Stimulated activated CD8-positive, alpha-beta memory T cell treated with anti-CD3 and anti-CD28 coated beads, Interleukin-15, amount 100 ng/mL, for 24 hours (primary cell): ENCODE measurements around the gene TOMM7.
"Not testable (repeated sequence)": the region's sequence is repeated elsewhere in the genome, so short reads cannot be mapped to it uniquely, and the experiment has no call there.

Source experiments
- DNase-seq: peaks from one replicate; pipeline ENCODE4 v3.0.0-alpha.2; 2020; ENCODE audit warnings: low read depth

TOMM7 gene

DNA sequence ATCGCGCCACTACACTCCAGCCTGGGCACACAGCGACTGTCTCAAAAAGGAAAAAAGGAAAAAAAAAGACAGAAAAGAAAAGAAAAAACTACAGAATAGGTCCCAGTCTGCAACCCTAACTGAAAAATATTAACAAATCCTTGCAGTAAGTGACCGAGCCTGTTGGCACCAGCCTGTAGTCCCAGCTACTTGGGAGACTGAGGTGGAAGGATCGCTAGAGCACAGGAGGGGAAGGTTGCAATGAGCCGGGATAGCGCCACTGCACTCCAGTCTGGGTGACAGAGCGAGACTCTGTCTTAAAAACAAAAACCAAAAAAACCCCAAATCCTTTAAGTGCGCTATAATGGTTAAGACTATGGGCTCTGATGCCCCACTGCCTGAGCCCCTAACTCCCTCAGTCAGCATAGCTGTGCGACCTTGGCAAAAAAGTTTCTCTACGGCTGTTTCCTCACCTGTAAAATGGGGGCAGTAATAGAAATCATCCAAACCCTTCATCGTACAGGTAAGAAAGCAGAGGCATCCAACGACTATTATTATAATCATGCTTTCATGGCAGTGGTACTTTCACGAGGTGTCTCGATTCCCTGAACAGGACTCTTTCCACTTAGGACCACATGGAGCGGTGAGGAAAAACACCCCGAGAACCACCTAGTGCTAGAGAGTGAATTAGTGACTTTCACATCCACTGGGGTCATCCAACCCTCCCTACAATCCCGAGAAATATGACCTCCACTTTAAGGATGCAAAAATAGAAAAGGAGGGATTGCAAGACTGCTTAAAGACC is 755 bp downstream of the TOMM7 start:
- DNase-seq = no peak

DNA sequence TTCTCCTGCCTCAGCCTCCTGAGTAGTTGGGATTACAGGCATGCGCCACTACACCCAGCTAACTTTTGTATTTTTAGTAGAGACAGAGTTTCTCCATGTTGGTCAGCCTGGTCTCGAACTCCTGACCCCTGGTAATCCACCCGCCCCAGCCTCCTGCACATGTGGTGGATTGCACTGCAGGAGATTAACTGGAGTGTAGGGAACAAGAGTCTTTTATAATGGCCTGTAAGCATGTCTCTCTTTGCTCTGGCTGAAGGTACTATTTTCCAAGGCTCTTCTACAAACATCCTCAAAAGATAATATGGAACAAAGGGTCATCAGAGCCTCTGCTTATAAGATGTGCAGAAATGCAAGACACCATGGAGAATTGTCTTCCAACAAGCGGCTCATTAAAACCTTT is 3.2 kb downstream of the TOMM7 start:
- DNase-seq = no peak

DNA sequence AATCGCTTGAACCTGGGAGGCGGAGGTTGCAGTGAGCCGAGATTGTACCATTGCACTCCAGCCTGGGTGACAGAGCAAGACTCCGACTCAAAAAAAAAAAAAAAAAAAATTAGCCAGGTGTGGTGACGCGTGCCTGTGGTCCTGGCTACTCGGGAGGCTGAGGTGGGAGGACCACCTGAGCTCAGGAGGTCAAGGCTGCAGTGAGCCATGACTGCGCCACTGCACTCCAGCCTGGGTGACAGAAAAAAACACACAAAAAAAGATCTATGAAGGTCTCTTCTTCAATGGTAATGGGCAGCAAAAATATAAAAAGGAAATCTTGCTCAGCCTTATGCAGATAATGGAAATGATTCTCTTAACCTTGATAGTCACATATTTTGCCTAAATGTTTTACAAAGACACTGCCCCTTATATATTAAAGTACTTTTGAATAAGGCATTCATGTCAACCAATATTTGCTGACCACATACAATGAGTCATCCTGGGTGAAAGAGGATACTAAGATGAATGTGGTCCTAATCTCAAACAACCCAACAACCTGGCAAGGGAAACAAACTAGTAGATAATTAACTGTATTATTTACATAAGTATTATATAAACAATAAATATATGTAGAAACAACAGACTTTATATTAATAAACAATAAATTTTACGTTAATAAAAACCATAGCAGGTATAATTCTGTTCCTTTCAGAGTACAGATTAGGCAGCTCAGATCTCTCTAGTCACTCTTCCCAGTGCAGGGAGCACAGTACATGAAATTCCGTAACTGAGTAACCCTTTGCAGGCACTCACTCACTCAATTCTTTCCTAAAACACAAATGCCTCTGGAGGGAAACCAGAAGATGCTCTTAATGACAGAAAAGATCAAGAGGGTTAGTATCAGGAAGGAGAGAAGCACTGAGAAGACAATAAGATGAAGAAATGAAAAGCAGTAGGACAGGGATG is 8.1 kb downstream of the TOMM7 start:
- no peak for DNase-seq

DNA sequence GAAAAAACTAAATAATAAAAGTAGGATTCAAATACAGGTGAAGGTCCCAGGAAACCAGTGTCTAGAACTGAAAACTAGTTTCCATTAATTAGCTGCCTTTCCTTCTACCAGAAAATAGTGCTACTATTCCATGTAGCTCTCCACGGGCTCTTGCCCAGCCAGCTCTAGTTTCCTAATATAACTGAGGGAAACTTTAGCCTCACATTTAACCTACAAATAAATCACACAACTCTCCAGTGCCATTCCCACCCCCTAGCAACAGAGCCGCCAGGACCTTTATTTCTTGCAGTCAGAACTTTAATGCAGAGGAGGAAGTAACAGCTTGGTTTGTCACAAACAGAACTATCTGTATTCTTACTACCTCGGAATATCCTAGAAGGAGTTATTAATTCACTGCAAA is 10.3 kb downstream of the TOMM7 start:
- no peak for DNase-seq

DNA sequence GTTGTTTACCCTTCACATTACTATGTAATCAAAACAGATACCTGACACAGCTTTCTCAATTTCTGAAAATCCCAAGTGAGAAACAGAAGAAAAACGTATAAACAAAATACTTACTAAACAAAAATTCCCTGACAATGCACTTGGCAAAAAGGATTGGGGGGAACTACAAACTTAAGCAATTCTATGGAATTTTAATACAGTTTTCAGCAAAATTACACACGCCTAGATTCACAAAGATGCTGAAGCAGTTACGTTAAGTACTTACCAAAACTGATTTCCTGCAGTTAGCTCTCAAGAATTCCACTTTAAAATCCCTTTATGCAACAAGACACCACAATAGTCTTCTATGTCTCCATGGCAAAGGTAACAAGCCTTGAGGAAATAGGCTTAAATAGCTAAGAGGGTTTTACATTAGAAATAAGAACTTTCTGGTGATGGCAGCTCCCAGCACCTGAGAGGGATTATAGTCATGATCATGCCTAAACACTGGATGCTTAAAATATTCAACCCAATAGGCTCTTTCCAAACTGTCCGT is 10.8 kb downstream of the TOMM7 start:
- DNase-seq = no peak

DNA sequence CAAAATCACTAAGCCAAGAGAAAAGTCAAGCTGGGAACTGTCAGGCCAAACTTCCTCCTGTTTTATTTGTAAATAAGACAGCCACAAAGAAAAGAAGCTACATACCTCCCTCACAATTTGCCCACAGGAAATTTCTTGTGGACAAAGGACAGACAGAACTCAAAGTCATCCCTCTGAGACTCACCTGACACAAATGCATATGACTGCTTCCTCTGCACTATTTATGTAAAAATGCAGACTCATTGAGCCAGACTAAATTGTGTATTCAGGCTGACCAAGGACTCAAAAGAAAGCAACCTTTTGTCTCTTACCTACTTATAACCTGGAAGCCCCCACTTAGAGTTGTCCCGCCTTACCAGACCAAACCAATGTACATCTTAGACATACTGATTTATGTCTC is 11.8 kb downstream of the TOMM7 start:
- no peak for DNase-seq

DNA sequence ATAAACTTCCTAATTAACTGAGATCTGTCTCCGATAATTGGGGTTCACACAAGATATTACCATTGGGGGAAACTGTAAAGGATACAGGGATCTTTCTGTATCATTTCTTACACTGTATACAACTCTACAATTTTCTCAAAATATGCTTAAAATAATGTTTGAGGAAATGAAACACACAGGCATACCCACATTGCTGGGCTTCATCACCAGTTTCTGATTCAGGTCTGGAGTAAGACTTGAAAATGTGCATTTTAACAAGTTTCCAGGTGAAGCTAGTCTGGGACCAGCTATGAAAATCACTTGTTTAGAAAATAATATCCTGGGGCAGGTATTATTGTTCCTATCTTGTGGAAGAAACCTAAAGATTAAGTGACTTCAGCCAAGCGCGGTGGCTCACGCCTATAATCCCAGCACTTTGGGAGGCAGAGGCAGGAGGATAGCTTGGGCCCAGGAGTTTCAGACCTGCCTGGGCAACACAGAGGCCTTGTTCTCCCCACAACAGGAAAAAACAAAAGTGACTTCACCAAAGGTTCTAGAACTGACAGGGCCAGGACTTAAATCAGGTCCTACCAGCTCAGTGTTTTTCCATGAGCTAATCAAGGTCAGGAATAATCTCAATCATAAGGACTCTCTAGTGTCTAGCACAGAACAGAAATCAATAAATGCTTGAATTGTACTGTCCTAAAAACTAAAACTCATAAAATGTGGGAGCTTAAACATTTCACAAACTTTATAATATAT is 12.6 kb downstream of the TOMM7 start:
- no peak for DNase-seq

DNA sequence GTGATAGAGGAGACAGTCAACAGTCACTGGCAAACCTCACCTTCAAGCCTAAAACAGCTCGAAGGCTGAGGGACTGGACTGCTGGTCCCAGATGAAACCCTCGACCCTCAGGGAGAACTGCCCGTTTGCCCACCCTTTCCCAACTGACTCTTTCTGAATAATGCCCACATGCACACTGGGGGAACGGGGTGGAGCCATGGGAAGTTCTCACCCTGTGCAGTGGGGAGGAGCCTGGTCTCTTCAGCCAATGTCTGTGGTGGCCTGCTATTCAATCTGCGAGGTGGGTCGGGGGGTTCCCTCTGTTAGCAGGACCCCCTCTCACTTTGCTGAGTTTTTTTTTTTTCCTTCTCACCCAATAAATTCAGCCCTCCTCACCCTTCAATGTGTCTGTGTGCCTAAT is 14.5 kb downstream of the TOMM7 start:
- no peak for DNase-seq

DNA sequence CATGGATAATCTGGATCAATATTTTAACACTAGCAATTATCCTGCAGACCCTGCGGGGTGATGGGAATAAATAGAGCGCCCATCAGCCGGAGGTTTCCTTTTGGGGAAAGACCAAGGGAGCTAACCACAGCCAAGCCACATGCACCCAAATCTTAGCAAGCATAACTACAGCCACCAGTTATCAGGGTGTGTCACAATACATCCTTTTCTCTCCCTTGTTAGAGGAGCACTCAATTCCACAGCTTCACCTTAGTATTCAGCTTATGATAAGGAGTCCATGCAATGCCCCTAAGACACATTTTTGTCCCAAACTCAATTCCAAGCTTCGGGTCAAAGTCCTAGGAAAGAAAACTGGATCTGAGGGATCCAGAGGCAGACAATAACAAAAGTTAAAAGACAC is 15.9 kb downstream of the TOMM7 start:
- no peak for DNase-seq

DNA sequence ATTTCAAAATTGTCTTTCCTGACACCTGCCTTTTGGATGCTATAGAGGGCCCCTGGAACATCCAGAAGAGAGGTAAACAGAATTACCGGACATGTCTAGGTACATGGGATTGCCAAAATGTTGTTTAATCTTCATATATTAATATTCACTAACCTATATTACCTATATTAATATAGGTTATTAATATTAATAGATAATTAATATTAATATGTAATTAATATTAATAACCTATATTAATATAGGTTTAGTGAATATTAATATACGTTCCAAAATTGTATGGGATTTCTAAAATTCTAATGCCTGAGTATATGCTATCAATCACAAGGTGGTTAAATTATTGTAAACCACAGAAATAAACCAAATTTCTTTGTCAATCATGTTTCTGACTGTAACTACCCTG is 17.4 kb downstream of the TOMM7 start:
- DNase-seq = no peak

DNA sequence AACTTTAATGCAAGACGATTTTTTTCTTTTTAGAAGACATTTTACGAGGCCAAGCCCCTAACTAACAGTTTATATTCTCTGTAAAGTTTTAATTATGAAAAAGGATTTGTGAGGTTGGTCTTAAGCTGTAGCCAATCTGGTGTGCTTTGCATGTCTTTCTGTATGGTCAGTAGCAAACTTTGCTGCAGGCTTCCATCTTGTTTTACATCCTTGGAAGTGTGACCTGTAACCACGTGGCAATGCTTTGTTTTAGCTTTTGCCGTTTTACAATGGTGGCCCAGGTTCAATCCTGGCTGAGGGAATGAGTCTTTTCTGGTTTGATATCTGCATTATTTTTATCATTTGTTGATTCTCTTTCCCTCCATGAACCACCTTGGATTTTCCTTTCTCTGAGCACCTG is 19.8 kb downstream of the TOMM7 start:
- DNase-seq = not testable (repeated sequence)

DNA sequence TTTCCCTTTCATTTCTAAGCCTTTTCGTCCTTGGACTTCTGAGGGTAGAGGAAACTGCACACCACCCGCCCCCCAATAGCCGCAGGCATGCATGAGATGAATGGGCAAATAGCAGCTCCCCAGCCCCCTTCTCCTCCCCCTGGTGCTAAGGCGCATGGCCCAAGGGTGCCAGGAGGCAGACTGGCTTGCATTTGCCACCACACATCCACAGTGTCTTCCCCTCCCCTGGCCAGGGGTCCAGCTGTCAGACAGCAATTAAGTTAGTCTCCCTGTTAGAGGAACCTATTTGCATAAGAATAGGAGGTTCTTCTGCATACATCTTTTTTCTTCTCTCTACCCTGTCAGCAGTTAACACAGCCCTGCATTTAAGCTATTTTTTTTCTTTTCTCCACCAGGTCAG is 20.2 kb downstream of the TOMM7 start:
- no peak for DNase-seq

DNA sequence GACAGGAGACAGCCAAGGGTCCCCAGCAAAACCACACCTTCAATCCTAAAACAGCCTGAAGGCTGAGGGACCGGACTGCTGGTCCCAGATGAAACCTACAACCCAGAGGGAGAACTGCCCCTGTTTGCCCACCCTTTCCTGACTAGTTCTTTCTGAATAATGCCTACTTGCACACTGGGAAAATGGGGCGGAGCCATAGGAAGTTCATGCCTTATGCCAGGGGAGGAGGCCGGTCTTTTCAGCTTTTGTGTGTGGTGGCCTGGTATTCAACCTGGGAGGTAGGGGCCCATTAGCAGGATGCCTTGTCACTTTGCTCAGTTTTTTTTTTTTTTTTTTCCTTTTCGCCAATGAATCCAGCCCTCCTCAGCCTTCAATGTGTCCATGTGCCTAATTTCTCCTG is 20.7 kb downstream of the TOMM7 start:
- DNase-seq = no peak

DNA sequence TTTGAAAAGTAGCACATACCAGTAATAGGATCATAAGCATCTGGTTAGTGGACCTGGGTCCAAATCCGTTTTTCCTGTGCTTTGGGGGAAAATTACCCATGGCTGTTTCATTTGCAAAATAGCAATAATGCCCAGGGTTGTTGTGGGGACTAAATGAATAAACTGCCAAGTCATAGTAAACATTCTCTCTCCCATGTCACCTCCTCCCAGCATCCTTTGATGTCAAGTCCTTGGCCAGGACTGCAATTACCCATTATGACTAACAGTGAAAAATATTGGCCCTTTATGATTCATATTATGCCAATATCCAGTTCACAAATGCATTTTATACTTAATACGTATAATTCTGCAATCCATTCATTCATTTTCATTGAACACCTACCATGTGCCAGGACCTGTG is 23.0 kb downstream of the TOMM7 start:
- no peak for DNase-seq

DNA sequence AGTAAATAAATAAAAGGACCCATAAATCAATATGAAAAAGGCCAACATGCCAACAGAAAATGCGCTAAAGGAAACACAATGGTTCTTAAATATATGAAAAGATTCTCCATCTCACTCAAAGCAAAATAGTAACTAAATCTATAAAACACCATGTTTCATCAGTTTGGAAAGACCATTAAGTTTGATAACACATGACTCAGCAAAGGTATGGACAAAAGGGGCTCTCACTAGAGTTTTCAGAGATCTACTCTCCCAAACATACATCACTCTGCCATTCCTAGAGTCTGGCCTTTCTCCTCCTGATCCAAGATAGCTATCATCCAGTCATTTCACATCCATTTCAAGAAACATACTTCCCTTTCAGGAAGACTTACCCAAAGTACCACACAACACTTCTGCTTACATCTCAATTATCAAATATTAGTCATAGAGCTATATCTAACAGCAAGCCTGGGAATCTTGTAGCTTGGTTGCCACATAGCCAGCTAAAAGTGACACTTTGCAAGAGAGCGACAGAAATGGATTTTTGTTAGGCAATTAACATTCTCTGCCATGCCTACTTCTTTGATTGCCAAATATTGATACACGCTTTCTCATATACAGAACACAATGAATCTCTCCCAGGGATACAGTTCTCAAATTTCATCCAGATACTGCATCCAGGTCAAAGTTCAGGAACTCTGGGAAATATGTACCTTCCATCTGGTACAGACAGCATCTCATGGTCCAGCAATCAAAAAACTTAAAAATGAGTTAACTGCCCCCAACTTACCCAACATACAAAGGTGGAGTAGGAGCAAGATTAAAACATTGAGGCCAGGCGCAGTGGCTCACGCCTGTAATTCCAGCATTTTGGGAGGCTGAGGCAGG is 28.8 kb downstream of the TOMM7 start:
- DNase-seq = no peak

DNA sequence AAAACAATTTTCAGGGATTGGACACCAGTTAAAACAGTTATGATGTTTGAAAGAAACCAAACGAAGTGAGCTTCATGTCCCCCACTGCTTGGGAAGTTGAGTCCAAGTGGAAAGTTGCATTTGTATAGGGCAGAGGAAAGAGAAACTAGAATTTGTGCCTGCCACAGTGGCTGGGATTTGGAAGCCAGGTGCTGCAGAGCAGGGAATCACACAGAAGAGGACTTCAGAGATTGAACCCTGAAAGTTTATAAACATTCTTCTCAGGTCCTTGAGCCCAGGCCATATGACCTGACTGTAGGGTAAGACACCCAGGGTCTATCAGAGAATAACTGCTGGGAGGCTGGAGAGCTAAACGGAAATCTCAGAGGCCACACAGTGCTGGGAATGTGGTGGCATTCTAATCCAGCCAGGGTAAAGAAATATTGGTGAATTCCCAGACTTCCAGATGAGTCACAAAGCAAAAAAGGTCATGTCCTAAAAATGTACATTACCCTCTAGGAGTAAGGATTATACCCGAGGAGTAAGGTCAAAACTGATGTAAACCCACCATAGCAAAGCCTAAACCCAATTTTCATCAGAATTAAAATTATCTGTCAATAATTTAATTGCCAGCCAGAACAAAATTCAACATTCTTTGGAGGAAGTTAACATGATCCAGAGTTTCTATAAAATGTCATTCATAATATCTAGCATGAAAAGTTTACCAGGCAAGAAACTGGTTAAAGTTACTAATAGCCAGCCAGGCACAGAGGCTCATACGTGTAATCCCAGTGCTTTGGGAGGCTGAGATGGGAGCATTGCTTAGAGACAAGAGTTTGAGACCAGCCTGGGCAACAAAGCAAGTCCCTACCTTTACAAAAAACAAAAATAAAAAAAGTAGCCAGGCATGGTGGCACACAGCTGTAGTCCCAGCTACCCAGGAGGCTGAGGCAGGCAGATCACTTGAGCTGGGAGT is 31.2 kb downstream of the TOMM7 start:
- DNase-seq = no peak

DNA sequence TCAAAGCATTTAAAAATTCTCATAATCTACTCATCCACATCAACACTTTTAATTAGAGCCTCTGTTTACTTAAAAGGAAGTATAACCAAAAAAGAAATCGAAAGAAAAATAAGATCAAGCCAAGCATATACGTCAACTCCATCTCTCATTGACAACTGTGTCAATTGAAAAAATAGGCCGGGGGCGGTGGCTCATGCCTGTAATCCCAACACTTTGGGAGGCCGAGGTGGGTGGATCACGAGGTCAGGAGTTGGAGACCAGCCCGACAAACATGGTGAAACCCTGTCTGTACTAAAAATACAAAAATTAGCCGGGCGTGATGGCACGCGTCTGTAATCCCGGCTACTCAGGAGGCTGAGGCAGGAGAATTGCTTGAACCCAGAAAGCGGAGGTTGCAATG is 32.0 kb downstream of the TOMM7 start:
- not testable (repeated sequence) for DNase-seq

DNA sequence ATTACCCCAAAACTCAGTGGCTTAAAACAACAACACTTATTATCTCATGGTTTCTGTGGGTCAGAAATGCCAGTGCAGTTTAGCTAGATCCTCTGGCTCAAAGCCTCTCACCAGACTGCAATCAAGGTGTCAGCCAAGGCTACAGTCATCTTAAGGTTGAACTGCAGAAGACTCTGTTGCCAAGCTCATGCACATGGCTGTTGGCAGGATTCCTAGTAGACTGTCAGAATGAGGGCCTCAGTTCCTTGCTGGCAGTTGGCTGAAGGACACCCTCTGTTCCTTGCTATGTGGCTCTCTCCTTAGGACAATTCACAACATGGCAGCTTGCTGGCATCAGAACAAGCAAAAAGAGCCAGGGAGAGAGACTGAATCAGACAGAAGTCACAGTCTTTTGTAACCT is 34.7 kb downstream of the TOMM7 start:
- no peak for DNase-seq

DNA sequence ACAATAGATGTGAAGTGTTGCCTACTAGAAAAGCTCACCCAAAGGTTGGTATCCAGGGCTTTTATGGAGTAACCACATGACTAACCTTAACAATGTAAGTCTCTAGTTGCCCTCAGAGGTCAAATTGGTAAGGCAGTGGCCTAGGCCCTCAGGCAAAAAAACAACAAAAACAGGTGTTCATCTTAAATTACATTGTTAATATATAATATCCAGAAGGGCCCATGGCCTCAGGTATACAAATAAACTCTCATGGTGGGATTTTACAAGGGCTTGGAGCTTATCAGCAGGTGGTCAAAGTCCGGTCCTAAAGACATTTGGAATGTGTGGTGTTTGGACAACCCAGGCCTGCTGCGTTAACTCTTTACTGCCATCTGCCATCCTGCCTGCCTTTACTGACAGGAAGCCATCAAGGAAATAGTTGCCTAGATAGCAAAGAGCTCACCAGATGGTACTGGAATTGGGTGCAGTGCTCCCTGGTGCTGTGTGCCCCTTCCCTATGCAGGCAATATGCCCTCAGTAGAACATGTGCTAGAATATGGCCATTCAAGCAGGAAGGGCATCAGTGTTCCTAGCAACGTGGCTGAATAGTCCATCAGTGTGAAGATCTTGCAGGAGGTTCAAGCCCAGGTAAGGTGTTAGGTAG is 36.2 kb downstream of the TOMM7 start:
- DNase-seq = no peak

DNA sequence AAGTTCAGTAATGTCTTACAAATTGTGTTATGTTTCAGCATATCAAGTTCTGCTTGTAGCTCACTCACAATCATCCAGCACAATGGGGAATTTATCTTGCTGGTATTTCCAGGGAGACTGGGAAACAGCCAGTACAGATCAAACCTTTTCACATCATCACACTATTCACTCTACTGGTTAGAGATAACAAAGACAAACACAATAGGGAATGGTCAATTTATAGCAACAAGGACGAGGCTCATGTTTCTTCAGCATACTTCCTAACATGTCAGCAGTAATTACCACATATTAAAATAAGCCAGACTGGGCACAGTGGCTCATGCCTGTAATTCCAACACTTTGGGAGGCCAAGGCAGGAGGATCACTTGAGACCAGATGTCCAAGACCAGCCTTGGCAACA is 38.3 kb downstream of the TOMM7 start:
- no peak for DNase-seq
